GM12873 (cell line): Measurements from ENCODE around the gene SELP.
A peak's percentile ranks its signal among the peaks of the same experiment; 100 is the strongest.

Source experiments
- TF ChIP-seq, protein P1 (sequence below): IDR thresholded peaks from 2 replicates; pipeline ENCODE4 v1.5.1; 2012; ENCODE audit warnings: low read depth, mild to moderate bottlenecking, moderate library complexity, low read length, control low read depth; ENCODE audit not compliant: insufficient read depth; ENCODE audit errors: missing control alignments

The SELP gene

DNA sequence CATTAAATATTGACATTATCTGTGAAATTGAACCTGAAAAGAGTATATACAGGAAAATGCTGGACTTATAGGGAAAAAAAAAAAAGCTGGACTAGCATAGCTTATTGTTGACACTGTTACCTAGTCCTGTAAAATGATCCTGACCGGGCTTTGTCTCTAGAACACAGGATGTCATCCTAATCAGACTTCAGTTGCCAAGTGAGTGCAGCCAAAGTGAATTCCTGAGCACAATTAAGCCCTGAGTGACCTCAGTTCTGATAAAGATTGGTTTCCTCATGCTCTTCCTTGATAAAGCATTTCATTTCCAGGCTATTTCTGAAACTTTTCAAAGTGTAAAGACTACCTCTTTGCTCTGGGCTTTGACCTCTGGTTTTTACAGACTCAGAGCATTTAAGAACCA lies 19.8 kb downstream of the SELP start:
- TF ChIP-seq, protein P1, sequence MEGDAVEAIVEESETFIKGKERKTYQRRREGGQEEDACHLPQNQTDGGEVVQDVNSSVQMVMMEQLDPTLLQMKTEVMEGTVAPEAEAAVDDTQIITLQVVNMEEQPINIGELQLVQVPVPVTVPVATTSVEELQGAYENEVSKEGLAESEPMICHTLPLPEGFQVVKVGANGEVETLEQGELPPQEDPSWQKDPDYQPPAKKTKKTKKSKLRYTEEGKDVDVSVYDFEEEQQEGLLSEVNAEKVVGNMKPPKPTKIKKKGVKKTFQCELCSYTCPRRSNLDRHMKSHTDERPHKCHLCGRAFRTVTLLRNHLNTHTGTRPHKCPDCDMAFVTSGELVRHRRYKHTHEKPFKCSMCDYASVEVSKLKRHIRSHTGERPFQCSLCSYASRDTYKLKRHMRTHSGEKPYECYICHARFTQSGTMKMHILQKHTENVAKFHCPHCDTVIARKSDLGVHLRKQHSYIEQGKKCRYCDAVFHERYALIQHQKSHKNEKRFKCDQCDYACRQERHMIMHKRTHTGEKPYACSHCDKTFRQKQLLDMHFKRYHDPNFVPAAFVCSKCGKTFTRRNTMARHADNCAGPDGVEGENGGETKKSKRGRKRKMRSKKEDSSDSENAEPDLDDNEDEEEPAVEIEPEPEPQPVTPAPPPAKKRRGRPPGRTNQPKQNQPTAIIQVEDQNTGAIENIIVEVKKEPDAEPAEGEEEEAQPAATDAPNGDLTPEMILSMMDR, result no peak

DNA sequence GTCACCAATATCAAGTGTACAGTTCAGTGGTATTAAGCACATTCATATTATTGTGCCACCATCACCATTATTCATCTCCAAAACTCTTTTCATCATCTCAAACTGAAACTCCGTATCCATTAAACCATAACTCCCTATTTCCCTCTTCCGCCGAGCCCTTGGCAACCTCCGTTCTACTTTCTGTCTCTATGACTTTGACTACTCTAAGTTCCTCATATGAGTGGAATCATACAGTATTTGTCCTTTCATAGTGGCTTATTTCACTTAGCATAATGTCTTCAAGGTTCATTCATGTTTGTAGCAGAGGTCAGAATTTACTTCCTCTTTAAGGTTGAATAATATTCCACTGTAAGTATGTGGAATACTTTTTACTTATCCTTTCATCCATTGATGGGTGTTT lies 21.7 kb downstream of the SELP start:
- TF ChIP-seq, protein P1, result no peak

DNA sequence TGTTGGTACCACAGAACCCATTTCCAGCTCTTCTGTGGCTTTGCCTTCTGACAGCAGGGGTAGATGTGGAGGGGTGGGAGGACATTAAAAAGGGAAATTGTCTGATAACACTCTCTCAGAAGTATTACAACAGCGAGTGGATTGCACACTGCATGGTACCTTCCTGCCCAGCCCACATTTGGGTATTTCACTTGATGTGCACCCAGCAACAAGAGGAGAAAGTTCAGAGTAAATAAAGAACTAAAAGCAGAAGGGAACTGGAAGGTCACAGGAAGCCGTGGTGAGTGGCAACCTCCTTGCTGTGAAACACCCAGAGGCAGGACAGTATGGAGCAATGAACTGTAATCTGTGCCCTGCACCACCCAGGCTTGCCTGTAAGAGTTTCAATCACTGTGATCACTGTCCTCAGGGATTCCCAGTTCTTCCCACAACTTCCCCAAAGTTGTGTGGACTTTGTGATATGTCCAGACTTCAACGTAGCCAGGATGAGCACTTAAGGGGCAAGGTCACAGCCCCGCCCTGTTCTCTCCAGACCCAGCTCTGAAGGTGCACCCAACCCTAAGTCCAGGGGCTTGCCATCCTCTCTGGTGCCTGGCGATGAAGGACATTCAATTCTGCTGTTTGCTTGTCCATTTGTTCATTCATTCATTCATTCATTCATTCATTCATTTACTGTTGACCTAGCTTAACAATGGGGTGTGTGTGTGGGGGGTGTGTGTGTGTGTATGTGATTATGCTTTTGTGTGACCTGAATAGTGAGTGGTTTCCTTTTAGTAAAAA lies 25.0 kb downstream of the SELP start:
- TF ChIP-seq, protein P1, result no peak

GRCh38 chr1:169601096-169601881 lies 28.6 kb downstream of the SELP start:
- TF ChIP-seq, protein P1, result peak; percentile 52

DNA sequence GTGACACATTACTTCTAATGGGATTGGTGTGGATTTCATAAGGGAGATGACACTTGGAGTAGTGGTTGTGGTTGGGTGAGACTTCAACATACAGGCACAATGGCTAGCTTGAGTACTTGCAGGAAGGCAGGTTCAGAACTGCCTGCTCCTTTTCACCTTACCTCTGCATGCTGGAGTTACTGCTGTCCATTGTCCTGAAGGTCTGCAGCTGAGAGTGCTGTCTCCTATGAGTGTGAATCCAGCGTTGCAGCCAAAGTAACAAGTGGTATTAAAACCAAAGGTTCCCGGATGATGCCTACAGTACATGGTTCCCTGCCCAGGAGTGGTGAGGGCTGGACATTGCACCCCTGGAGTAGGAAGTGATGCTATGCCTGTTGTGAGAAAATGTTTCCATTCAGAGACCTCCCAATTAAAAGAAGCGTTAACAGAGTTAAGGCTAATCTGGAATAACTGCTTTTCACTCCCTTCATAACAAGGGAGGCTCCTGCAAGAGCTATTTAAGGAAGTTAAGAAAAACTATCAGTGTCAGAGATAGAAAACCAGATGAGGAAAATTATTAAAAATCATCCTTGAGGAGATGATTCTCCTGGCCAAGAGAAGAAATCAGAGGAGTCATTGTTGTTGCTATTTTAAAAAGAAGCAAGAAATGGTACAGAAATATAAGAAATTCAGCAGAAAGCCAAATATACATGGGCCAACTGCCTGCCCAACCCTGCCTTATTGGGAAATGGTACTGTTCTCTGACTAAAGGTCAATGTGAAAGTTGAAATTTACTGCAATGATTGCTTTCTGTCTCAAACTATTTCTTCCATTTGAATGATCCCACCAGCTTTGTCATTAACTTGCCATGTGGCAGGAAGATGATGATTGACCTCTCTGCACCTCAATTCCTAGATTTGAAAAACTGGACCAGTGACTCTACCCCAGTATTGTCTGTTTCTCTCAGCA lies 33.9 kb downstream of the SELP start:
- TF ChIP-seq, protein P1, result no peak

DNA sequence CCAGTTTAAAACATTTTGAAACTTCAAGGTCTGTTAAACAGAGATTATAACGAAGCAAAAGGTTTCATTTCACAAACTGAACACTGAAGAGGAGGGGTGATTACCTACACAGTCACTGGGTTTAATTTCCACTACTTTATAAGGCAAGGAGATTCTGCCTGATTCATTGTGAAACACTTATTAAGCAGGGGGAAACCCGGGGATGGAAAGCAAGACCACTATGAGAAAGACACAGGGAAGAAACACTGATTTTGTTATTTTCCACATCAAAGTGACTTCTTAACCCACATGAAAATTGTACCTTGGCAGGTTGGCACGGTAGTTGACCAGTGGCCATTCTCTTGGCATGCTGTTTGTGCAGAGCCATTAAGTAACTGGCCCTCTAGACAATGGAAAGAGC lies 35.5 kb downstream of the SELP start:
- TF ChIP-seq, protein P1, result no peak
